ENCODE measurements around the gene PTPRK.

DNA sequence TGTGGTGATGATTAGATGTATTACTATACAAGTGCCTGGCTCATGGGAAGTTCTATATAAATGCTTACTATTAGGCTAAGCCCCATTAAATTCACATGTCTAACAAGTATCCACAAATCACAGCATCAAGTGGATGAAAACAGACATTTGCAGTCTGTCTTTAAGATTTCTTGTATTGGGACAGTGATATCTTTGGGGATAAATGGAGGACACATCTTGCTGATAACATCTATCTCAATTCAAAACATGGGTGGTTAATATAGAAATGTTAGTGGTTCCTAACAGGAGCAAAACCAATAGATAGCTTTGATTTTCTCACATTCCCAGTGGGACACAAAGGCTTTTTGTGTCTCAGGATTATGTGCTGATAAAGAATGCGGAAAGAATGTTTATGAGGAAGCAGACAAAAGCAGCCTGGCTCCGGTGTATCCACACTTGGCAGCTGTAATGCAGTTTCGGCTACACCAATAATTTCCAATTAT, 29.3 kb downstream of the PTPRK start:
- TF ChIP-seq, protein P1, sequence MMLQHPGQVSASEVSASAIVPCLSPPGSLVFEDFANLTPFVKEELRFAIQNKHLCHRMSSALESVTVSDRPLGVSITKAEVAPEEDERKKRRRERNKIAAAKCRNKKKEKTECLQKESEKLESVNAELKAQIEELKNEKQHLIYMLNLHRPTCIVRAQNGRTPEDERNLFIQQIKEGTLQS (IDR thresholded peaks at IDR 0.05; ENCODE audit: insufficient read depth, low read depth, low read length) = no peak
- TF ChIP-seq POLR2AphosphoS5 (IDR thresholded peaks at IDR 0.05; ENCODE audit: low read depth, low read length) = no peak
- TF ChIP-seq, protein P2, sequence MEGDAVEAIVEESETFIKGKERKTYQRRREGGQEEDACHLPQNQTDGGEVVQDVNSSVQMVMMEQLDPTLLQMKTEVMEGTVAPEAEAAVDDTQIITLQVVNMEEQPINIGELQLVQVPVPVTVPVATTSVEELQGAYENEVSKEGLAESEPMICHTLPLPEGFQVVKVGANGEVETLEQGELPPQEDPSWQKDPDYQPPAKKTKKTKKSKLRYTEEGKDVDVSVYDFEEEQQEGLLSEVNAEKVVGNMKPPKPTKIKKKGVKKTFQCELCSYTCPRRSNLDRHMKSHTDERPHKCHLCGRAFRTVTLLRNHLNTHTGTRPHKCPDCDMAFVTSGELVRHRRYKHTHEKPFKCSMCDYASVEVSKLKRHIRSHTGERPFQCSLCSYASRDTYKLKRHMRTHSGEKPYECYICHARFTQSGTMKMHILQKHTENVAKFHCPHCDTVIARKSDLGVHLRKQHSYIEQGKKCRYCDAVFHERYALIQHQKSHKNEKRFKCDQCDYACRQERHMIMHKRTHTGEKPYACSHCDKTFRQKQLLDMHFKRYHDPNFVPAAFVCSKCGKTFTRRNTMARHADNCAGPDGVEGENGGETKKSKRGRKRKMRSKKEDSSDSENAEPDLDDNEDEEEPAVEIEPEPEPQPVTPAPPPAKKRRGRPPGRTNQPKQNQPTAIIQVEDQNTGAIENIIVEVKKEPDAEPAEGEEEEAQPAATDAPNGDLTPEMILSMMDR (IDR thresholded peaks at IDR 0.05; ENCODE audit: control extremely low read depth in 1 of 3, insufficient read depth in 1 of 3, low read depth in 1 of 3, low read length in 3 of 3) = no peak
- TF ChIP-seq EZH2 (IDR thresholded peaks at IDR 0.05; ENCODE audit: low read depth, low read length, severe bottlenecking) = no peak
- no peak for TF ChIP-seq EGR1 (IDR thresholded peaks at IDR 0.05; ENCODE audit: borderline replicate concordance, low read depth, low read length)
- no peak for TF ChIP-seq PHF8 (conservative IDR thresholded peaks at IDR 0.05; ENCODE audit: low read depth, low read length)
- no peak for TF ChIP-seq TEAD4 (IDR thresholded peaks at IDR 0.05; ENCODE audit: low read depth, low read length)
- no peak for TF ChIP-seq HDAC6 (IDR thresholded peaks at IDR 0.05; ENCODE audit: low read depth, low read length)
- TF ChIP-seq TAF1 (IDR thresholded peaks at IDR 0.05; ENCODE audit: low read depth, low read length) = no peak
- TF ChIP-seq SAP30 (IDR thresholded peaks at IDR 0.05; ENCODE audit: insufficient read depth, insufficient replicate concordance, low read length) = no peak
